Measurements from ENCODE around the gene PTBP3. TPM values are rescaled to one million over a fixed set of nuclear protein-coding genes. Genes with fewer than 3 reads are reported as not detected.

PTBP3 gene
- total RNA-seq, 1 donor from 2014 or later: 21.3 TPM

- Histone ChIP-seq H3K36me3 (no peaks in the 10 kb centered on the region), H3K4me3 (peak overlapping the region; percentile 83 to 95), H3K27ac (peak overlapping the region; percentile 98 to 100), H3K27me3 (no peaks in the 10 kb centered on the region), H3K9me3 (no peaks in the 10 kb centered on the region), H3K4me1 (peaks cover 0 to 7% of the 10 kb centered on the region in 2 donors)
- DNase-seq (ENCODE audit: low spot score in 2 of 2): peak; percentile 65 to 97
- TF ChIP-seq CTCF (IDR thresholded peaks at IDR 0.05): peak; percentile 31 to 77 (median 63)
- intact Hi-C loops (cut with DNase I): loop anchor here (1.0 to 10.0 kb wide), 7 partner anchors 45 to 721 kb away; partner anchors contain the start of genes INIP, KIAA1958, SNX30 and SUSD1
These were observed 416 bp upstream of the PTBP3 start for GRCh38 chr9:112333639-112334431.

GRCh38 chr9:112332674-112332976 is 794 bp downstream of the PTBP3 start:
- intact Hi-C loops (cut with DNase I): loop anchor here (2.0 to 10.0 kb wide), 4 partner anchors 155 to 722 kb away; partner anchors contain the start of genes INIP, KIAA1958, SNX30 and ZFP37
- DNase-seq (ENCODE audit: low spot score in 2 of 2): no peak
- Histone ChIP-seq H3K27ac (peak overlapping the region; percentile 98 to 100), H3K36me3 (no peaks in the 10 kb centered on the region), H3K9me3 (no peaks in the 10 kb centered on the region), H3K4me1 (peaks cover 0 to 7% of the 10 kb centered on the region in 2 donors), H3K4me3 (peak overlapping the region; percentile 83 to 95), H3K27me3 (no peaks in the 10 kb centered on the region)
- no peak for TF ChIP-seq CTCF (IDR thresholded peaks at IDR 0.05)

GRCh38 chr9:112332214-112332613 is 1.2 kb downstream of the PTBP3 start:
- intact Hi-C loops (cut with DNase I): loop anchor here (2.0 to 10.0 kb wide), 4 partner anchors 155 to 723 kb away; partner anchors contain the start of genes INIP, KIAA1958, SNX30 and ZFP37
- no peaks in the 10 kb centered on the region for H3K27me3 ChIP-seq
- H3K36me3 ChIP-seq: no peaks in the 10 kb centered on the region
- no peaks in the 10 kb centered on the region for H3K9me3 ChIP-seq
- TF ChIP-seq CTCF (IDR thresholded peaks at IDR 0.05): no peak
- peaks cover 0 to 7% of the 10 kb centered on the region in 2 donors for H3K4me1 ChIP-seq
- H3K4me3 ChIP-seq: peak overlapping the region; percentile 83 to 95
- DNase-seq (ENCODE audit: low spot score in 2 of 2): no peak
- H3K27ac ChIP-seq: peak overlapping the region in 1 of 2 donors; percentile 100

DNA sequence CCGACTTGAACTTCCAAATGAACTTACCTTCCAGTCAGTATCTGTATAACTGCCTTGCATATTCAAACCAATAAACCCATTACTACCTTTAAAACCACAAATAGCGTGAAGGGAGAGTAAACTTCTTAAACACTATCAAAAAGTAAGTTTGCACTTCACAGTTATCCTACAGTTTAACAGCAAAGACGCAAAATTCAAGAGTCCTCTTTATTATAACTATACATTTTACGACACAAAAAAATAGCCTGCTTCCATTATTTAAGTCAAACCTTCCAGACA is 1.8 kb downstream of the PTBP3 start:
- peak overlapping the region in 1 of 2 donors; percentile 95 for H3K4me3 ChIP-seq
- intact Hi-C loops (cut with DNase I): loop anchor here (5.0 to 10.0 kb wide), 3 partner anchors 156 to 723 kb away; partner anchors contain the start of genes INIP, KIAA1958 and ZFP37

DNA sequence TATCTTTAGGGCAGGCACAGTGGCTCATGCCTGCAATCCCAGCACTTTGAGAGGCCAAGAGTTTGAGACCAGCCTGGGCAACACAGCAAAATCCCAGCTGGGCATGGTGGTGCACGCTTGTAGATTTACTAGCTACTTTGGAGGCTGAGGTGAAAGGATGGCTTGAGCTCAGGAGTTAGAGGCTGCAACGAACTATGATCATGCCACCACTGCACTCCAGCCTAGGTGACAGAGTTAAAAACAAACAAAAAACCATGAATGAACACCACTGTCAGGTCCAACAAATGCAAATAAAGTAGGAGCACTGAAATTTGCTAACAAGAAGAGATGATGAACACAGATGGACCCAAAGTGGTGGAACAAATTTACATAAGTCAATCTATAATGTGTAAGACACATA is 4.9 kb downstream of the PTBP3 start:
- H3K4me1 ChIP-seq: peaks cover 0 to 7% of the 10 kb centered on the region in 2 donors
- no peaks in the 10 kb centered on the region for H3K9me3 ChIP-seq
- TF ChIP-seq CTCF (IDR thresholded peaks at IDR 0.05): no peak
- H3K36me3 ChIP-seq: no peaks in the 10 kb centered on the region
- no peak overlapping the region for H3K27ac ChIP-seq
- H3K4me3 ChIP-seq: no peak overlapping the region
- no peaks in the 10 kb centered on the region for H3K27me3 ChIP-seq
- DNase-seq (ENCODE audit: low spot score in 2 of 2): no peak
- intact Hi-C loops (cut with DNase I): no loop called here

More for the DNA sequence above, 1.8 kb downstream of the PTBP3 start:
- Histone ChIP-seq H3K4me1 (peaks cover 0 to 7% of the 10 kb centered on the region in 2 donors), H3K27me3 (no peaks in the 10 kb centered on the region), H3K36me3 (no peaks in the 10 kb centered on the region), H3K27ac (no peak overlapping the region), H3K9me3 (no peaks in the 10 kb centered on the region)
- no peak for TF ChIP-seq CTCF (IDR thresholded peaks at IDR 0.05)
- no peak for DNase-seq (ENCODE audit: low spot score in 2 of 2)
